K562 (cell line): ENCODE measurements around the gene GATA2. TPM values are rescaled to one million over a fixed set of nuclear protein-coding genes. Genes with fewer than 3 reads are reported as not detected.

ENCODE experiments used
- BCL6 ChIP-seq: fragments of 250-450 bp; sonication (Bioruptor Pico); IDR thresholded peaks from 2 replicates; pipeline ENCODE4 v1.4.0; 2020
- CREB5 ChIP-seq: fragments of 250-450 bp; sonication (Bioruptor Pico); IDR thresholded peaks from 2 replicates; pipeline ENCODE4 v1.5.0; 2020; ENCODE audit warnings: mild to moderate bottlenecking
- HES1 ChIP-seq: fragments of 450-650 bp; IDR thresholded peaks from 2 replicates; pipeline ENCODE4 v1.6.1; 2016; ENCODE audit warnings: low read depth, mild to moderate bottlenecking, moderate library complexity
- HSF4 ChIP-seq: fragments of 250-450 bp; sonication (Bioruptor Pico); IDR thresholded peaks from 2 replicates; pipeline ENCODE4 v2.1.2; 2022; ENCODE audit warnings: mild to moderate bottlenecking, moderate library complexity, borderline replicate concordance
- PYGO2 ChIP-seq: fragments of 450-650 bp; IDR thresholded peaks from 2 replicates; pipeline ENCODE4 v1.6.1; 2016; ENCODE audit warnings: mild to moderate bottlenecking, missing genetic modification characterization, moderate library complexity, missing compliant biosample characterization
- ZNF174 ChIP-seq: fragments of 250-450 bp; sonication (Bioruptor Pico); IDR thresholded peaks from 2 replicates; pipeline ENCODE4 v1.4.0; 2020; ENCODE audit warnings: mild to moderate bottlenecking
- ZNF197 ChIP-seq: fragments of 200-800 bp; sonication (Bioruptor generic); IDR thresholded peaks from 2 replicates; pipeline ENCODE4 v1.6.1; 2016; ENCODE audit warnings: low read depth, missing genetic modification characterization, missing compliant biosample characterization
- ZNF318 ChIP-seq, 2 experiments: fragments of 450-650 bp; IDR thresholded peaks; 2 replicates each; pipeline ENCODE4 v1.6.1; 2016; ENCODE audit warnings: mild to moderate bottlenecking in 2 of 2, borderline replicate concordance in 1 of 2, low read depth in 1 of 2, moderate library complexity in 1 of 2
- ZNF76 ChIP-seq: fragments of 250-450 bp; sonication (Bioruptor Pico); IDR thresholded peaks from 2 replicates; pipeline ENCODE4 v1.4.0; 2020; ENCODE audit warnings: mild to moderate bottlenecking, moderate library complexity, borderline replicate concordance
- polyA plus RNA-seq, 8 experiments: library from polyadenylated mRNA; depleted of rRNA in 4 of 8; stranded (reverse) in 5 of 8; unstranded in 3 of 8; fragments of >200 nt; fragmentation: Nextera tagmentation in 2 of 8; fragmentation: Illumina TruSeq in 1 of 8; extraction: Ambion mirVana in 2 of 8; extraction: Trizol in 1 of 8; gene quantifications; 2 replicates each; pipeline versions ENCODE4 v1.2.1 to v1.2.3, GENCODE V29; 2011 to 2014; ENCODE audit warnings: inconsistent platforms in 1 of 8, missing spikeins in 1 of 8
- total RNA-seq, 7 experiments: library from RNA; depleted of rRNA in 6 of 7; stranded (reverse); fragments of >200 nt in 6 of 7; fragmentation: Illumina TruSeq in 2 of 7; extraction: Trizol in 2 of 7; gene quantifications; 2 replicates each; pipeline versions ENCODE4 v1.2.1 to v1.2.3, GENCODE V29; 2011 to 2021; ENCODE audit warnings: low replicate concordance in 1 of 7

The GATA2 gene
- total and polyA plus RNA-seq, 9 of the 15 experiments (the other 6 are each of a cell fraction or from before 2014, with no cell fraction given) = 8.5 to 218 (median 50.8) TPM

- TF ChIP-seq ZNF318 (IDR thresholded peaks at IDR 0.05; ENCODE audit: borderline replicate concordance in 1 of 2, low read depth in 1 of 2) (no peak), CREB5 (no peak), ZNF197 (CRISPR knock-in tag) (no peak), PYGO2 (tag) (no peak), ZNF76 (no peak), HES1 (0 out of 2 replicates have a peak, but pooled peaks have one; percentile 5), ZNF174 (CRISPR knock-in tag) (no peak), HSF4 (no peak), BCL6 (CRISPR knock-in tag) (no peak)
These were observed 5.0 kb downstream of the GATA2 start (continued) for GRCh38 chr3:128487813-128488635.
